GM12872 (cell line): Measurements from ENCODE around the gene DOCK8.

Experiments used
- TF ChIP-seq, protein P1 (sequence below): IDR thresholded peaks from 3 replicates; pipeline ENCODE4 v1.5.1; 2011; ENCODE audit warnings: low read depth, mild to moderate bottlenecking, low read length, moderate library complexity; ENCODE audit not compliant: insufficient read depth

The DOCK8 gene

DNA sequence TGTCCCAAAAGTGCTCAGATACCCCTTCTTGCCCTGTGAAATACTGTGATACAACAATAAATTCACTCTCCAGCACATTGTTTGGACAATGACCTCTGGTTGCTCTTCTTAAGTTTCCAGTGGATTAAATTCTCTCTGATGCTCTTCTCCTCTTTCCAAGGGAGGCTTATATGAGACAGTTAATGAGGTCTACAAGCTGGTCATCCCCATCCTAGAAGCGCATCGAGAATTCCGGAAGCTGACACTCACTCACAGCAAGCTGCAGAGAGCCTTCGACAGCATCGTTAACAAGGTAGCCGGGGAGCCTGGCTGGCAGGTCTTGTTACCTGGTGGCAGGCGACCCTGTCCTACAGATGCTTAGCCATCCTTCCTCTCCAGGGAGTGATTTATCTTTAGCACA is 226.5 kb downstream of the DOCK8 start:
- TF ChIP-seq, protein P1, sequence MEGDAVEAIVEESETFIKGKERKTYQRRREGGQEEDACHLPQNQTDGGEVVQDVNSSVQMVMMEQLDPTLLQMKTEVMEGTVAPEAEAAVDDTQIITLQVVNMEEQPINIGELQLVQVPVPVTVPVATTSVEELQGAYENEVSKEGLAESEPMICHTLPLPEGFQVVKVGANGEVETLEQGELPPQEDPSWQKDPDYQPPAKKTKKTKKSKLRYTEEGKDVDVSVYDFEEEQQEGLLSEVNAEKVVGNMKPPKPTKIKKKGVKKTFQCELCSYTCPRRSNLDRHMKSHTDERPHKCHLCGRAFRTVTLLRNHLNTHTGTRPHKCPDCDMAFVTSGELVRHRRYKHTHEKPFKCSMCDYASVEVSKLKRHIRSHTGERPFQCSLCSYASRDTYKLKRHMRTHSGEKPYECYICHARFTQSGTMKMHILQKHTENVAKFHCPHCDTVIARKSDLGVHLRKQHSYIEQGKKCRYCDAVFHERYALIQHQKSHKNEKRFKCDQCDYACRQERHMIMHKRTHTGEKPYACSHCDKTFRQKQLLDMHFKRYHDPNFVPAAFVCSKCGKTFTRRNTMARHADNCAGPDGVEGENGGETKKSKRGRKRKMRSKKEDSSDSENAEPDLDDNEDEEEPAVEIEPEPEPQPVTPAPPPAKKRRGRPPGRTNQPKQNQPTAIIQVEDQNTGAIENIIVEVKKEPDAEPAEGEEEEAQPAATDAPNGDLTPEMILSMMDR, result no peak

GRCh38 chr9:444528-444927 is 229.9 kb downstream of the DOCK8 start:
- TF ChIP-seq, protein P1, result no peak

GRCh38 chr9:445033-445432 is 230.4 kb downstream of the DOCK8 start:
- TF ChIP-seq, protein P1, result no peak

GRCh38 chr9:446074-446699 is 231.5 kb downstream of the DOCK8 start:
- TF ChIP-seq, protein P1, result no peak

GRCh38 chr9:447230-448025 is 232.8 kb downstream of the DOCK8 start:
- TF ChIP-seq, protein P1, result no peak

DNA sequence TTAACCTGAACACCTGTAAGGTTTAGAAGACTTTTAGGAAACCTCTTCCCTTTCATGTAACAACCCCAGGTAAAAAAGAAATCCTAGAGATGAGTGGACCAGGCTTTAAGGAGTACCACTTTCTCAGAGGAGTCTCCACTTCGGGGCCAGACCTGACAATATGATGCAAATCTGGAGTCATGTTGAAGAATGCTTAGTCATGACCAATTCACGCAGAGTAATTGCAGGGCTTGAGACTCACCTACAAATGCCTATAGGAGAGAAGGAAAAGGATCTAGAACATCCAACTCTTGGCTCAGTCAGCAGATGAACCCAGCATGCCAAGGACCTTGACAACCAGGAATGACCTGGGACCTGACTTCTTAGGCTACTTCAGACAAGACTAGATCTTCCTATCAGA is 235.4 kb downstream of the DOCK8 start:
- TF ChIP-seq, protein P1, result no peak

DNA sequence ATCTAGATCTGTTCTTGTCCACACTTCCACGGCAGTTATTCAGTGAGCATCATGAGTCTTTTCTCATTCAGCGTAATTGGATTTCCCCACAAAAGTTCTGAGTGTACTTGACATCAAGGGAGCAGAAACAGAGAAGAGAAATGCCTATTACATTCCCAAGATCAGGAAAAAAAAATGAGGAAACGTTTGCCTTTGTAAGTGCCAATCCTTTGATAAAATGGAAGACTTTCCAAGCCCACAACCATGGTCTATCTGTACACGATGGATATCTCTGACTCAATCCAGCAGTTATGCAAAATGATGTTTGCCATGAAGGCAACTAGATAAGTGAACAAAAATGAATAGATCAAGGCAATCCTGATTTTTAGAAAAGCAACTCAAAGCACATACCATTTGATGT is 235.9 kb downstream of the DOCK8 start:
- TF ChIP-seq, protein P1, result no peak
